ENCODE measurements around the gene ISM1.

DNA sequence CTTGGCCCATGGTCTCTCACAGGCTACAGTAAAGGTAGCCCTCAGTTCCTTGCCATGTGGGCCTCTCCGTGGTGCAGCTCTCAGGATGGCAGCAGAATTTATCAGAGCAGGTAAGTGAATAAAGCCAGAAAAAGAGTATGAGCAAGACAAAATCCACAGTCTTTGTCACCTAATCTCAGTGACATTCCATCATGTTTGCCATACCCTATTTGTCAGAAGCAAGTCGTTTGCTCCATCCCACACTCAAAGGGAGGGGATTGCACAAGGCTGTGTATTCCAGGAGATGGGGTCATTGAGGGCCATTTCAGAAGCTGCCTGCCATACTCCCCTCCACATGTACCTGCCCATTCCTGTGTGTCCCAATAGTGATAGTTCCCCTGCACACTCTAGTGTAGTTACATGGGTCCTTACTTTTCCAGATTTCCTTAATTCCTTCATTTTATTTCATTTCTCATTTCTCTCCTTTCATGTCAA lies 24.2 kb downstream of the ISM1 start:
- TF ChIP-seq, protein P1, sequence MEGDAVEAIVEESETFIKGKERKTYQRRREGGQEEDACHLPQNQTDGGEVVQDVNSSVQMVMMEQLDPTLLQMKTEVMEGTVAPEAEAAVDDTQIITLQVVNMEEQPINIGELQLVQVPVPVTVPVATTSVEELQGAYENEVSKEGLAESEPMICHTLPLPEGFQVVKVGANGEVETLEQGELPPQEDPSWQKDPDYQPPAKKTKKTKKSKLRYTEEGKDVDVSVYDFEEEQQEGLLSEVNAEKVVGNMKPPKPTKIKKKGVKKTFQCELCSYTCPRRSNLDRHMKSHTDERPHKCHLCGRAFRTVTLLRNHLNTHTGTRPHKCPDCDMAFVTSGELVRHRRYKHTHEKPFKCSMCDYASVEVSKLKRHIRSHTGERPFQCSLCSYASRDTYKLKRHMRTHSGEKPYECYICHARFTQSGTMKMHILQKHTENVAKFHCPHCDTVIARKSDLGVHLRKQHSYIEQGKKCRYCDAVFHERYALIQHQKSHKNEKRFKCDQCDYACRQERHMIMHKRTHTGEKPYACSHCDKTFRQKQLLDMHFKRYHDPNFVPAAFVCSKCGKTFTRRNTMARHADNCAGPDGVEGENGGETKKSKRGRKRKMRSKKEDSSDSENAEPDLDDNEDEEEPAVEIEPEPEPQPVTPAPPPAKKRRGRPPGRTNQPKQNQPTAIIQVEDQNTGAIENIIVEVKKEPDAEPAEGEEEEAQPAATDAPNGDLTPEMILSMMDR (IDR thresholded peaks at IDR 0.05; ENCODE audit: low read depth, low read length, poor library complexity, severe bottlenecking) = no peak
- TF ChIP-seq EZH2phosphoT487 (IDR thresholded peaks at IDR 0.05; ENCODE audit: borderline replicate concordance, low read length) = no peak

Data from DOHH2 (cell line).